Measurements from ENCODE around the gene GABRA4. TPM values are rescaled to one million over a fixed set of nuclear protein-coding genes. Genes with fewer than 3 reads are reported as not detected.

The GABRA4 gene
- total and polyA plus RNA-seq, 10 of the 15 experiments (the other 5 are each of a cell fraction or from before 2014, with no cell fraction given), result 0.69 to 14.6 (median 1.1) TPM

DNA sequence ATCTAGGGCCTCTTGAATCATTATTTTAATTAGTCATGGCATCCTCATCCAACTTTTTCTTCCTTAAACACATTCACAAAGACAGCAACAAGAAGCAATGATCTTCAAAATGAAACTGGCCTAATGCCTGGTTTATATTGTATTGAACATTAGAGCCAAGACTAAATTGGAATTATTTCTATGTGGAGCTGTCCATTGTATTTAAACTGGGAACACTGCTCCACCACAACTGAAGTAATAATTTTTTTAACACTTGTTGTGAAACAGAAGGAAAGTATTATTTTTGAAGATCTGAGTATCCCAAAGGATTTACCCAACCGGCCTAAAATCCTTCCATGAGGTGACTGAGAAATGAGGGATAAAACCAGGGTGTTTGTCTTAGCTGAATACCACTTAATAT is 44.9 kb upstream of the GABRA4 start:
- no peak overlapping the region for H3K4me2 ChIP-seq (ENCODE audit: control insufficient read depth, insufficient read depth)
- ChIA-PET SMC1A (ENCODE audit: uncharacterized antibody, unreplicated experiment) (interaction anchor here (1.3 to 1.7 kb wide), 3 partner anchors 38 to 95 kb away, joined by 3 to 4 read pairs (median 3); no protein-coding TSS in a partner anchor), POLR2A (no interaction called here), RAD21 (ENCODE audit: unreplicated experiment) (interaction anchor here (1.6 kb wide), 1 partner anchor 82 kb away, joined by 3 read pairs; no protein-coding TSS in a partner anchor), CTCF (interaction anchor here (3.0 to 6.3 kb wide), 2 partner anchors 84 to 105 kb away, joined by 14 to 79 read pairs; no protein-coding TSS in a partner anchor)
- no peak overlapping the region for H3K9ac ChIP-seq (ENCODE audit: control insufficient read depth, insufficient read depth, low read length)
- H3K9me3 ChIP-seq (replicated peaks; ENCODE audit: control insufficient read depth, insufficient read depth, low read length), result no peaks in the 10 kb centered on the region
- H3K27me3 ChIP-seq (replicated peaks in 1 of 2; ENCODE audit: control insufficient read depth in 2 of 2, insufficient read depth in 2 of 2, low read length in 1 of 2), result no peaks in the 10 kb centered on the region; a peak in 1 of 4 replicates
- ATAC-seq (no peak), FAIRE-seq (no peak), DNase-seq (ENCODE audit: low read depth, low spot score) (no peak)
- no peak overlapping the region for H3K27ac ChIP-seq (ENCODE audit: control insufficient read depth, insufficient read depth)
- H3K36me3 ChIP-seq (ENCODE audit: control insufficient read depth in 2 of 2, insufficient read depth in 2 of 2, low read length in 1 of 2), result no peaks in the 10 kb centered on the region
- no peak overlapping the region for H2AFZ ChIP-seq (ENCODE audit: control insufficient read depth, low read depth, low read length)
- H3K79me2 ChIP-seq (ENCODE audit: control insufficient read depth, insufficient read depth, low read length), result no peaks in the 10 kb centered on the region
- H4K20me1 ChIP-seq (ENCODE audit: control insufficient read depth, insufficient read depth), result no peaks in the 10 kb centered on the region
- H3K4me3 ChIP-seq, result no peak overlapping the region
- in situ Hi-C loops (cut with MboI) (no loop called here), intact Hi-C loops (cut with micrococcal nuclease; ENCODE audit: unreplicated experiment) (no loop called here)
- no peaks in the 10 kb centered on the region for H3K4me1 ChIP-seq (ENCODE audit: control insufficient read depth, insufficient read depth, low read length)
- TF ChIP-seq TCF3 (IDR thresholded peaks at IDR 0.05; ENCODE audit: borderline replicate concordance, insufficient read depth, low read depth, low read length), result no peak
- TF ChIP-seq MYB (IDR thresholded peaks at IDR 0.05; ENCODE audit: borderline replicate concordance, low read depth, low read length), result no peak
- TF ChIP-seq, protein P1, sequence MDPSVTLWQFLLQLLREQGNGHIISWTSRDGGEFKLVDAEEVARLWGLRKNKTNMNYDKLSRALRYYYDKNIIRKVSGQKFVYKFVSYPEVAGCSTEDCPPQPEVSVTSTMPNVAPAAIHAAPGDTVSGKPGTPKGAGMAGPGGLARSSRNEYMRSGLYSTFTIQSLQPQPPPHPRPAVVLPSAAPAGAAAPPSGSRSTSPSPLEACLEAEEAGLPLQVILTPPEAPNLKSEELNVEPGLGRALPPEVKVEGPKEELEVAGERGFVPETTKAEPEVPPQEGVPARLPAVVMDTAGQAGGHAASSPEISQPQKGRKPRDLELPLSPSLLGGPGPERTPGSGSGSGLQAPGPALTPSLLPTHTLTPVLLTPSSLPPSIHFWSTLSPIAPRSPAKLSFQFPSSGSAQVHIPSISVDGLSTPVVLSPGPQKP (IDR thresholded peaks at IDR 0.05; ENCODE audit: low read depth, low read length), result no peak
- TF ChIP-seq MXI1 (IDR thresholded peaks at IDR 0.05; ENCODE audit: low read depth, low read length), result no peak
- no peak for TF ChIP-seq RELA (IDR thresholded peaks at IDR 0.05; ENCODE audit: borderline replicate concordance, partially characterized antibody)
- TF ChIP-seq, protein P2, sequence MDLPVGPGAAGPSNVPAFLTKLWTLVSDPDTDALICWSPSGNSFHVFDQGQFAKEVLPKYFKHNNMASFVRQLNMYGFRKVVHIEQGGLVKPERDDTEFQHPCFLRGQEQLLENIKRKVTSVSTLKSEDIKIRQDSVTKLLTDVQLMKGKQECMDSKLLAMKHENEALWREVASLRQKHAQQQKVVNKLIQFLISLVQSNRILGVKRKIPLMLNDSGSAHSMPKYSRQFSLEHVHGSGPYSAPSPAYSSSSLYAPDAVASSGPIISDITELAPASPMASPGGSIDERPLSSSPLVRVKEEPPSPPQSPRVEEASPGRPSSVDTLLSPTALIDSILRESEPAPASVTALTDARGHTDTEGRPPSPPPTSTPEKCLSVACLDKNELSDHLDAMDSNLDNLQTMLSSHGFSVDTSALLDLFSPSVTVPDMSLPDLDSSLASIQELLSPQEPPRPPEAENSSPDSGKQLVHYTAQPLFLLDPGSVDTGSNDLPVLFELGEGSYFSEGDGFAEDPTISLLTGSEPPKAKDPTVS (IDR thresholded peaks at IDR 0.05; ENCODE audit: low read depth, low read length), result no peak
- TF ChIP-seq DPF2 (IDR thresholded peaks at IDR 0.05), result no peak
- TF ChIP-seq EZH2 (IDR thresholded peaks at IDR 0.05; ENCODE audit: borderline replicate concordance, control insufficient read depth, low read depth, low read length), result no peak
- no peak for TF ChIP-seq STAT3 (IDR thresholded peaks at IDR 0.05; ENCODE audit: low read depth, low read length)
- TF ChIP-seq BACH1 (IDR thresholded peaks at IDR 0.05; ENCODE audit: borderline replicate concordance), result no peak
- 52% methylated on average over 1 of the region's 1 CpG for WGBS (ENCODE audit: insufficient coverage, insufficient replicate concordance, low lambda C conversion rate, missing lambda C conversion rate)
- no TSS peak for BruUV-seq (replicated peaks)
